DOHH2 (cell line): Measurements from ENCODE around the gene TCIRG1.

ENCODE experiments used
- H3F3A ChIP-seq: fragments of 200-600 bp; sonication (generic), shearing (Covaris generic); 2 replicates; pipeline ENCODE4 v1.6.0; 2016; ENCODE audit warnings: antibody characterized with exemption, mild to moderate bottlenecking; ENCODE audit not compliant: control insufficient read depth, insufficient read depth
- H3K27ac ChIP-seq: fragments of 200-600 bp; sonication (generic); 2 replicates; pipeline ENCODE4 v1.5.1; 2014; ENCODE audit warnings: low read depth, mild to moderate bottlenecking, low read length, moderate library complexity
- H3K27me3 ChIP-seq: fragments of 200-600 bp; sonication (generic); 2 replicates; pipeline ENCODE4 v1.6.1; 2014; ENCODE audit warnings: mild to moderate bottlenecking, low read length, mixed read lengths; ENCODE audit not compliant: control insufficient read depth
- H3K36me3 ChIP-seq: fragments of 200-600 bp; sonication (generic); 2 replicates; pipeline ENCODE4 v1.6.1; 2014; ENCODE audit warnings: mild to moderate bottlenecking, low read length, moderate library complexity, mixed read lengths; ENCODE audit not compliant: control insufficient read depth
- H3K4me1 ChIP-seq: fragments of 200-600 bp; sonication (generic); 2 replicates; pipeline ENCODE4 v1.6.1; 2014; ENCODE audit warnings: mild to moderate bottlenecking, low read length, mixed read lengths; ENCODE audit not compliant: control insufficient read depth
- H3K4me2 ChIP-seq: fragments of 200-600 bp; sonication (generic); 2 replicates; pipeline ENCODE4 v1.6.0; 2014; ENCODE audit warnings: mild to moderate bottlenecking, low read length, moderate library complexity
- H3K4me3 ChIP-seq: fragments of 200-600 bp; sonication (generic); 2 replicates; pipeline ENCODE4 v1.5.1; 2014; ENCODE audit warnings: mild to moderate bottlenecking, low read length, mixed read lengths
- H3K79me2 ChIP-seq: fragments of 200-600 bp; sonication (generic); 2 replicates; pipeline ENCODE4 v1.6.1; 2014; ENCODE audit warnings: mild to moderate bottlenecking, low read length, mixed read lengths; ENCODE audit not compliant: control insufficient read depth
- H3K9me2 ChIP-seq: fragments of 200-600 bp; sonication (generic); replicated peaks from 2 replicates; pipeline ENCODE4 v1.6.1; 2014; ENCODE audit warnings: mild to moderate bottlenecking, low read length, mixed read lengths; ENCODE audit not compliant: control insufficient read depth
- H3K9me3 ChIP-seq: fragments of 200-600 bp; sonication (generic); 2 replicates; pipeline ENCODE4 v1.6.1; 2014; ENCODE audit warnings: antibody characterized with exemption, low read length, mixed read lengths; ENCODE audit not compliant: control insufficient read depth, insufficient read depth
- H4K20me1 ChIP-seq: fragments of 200-600 bp; sonication (generic); 2 replicates; pipeline ENCODE4 v1.6.0; 2014; ENCODE audit warnings: low read depth, mild to moderate bottlenecking, antibody characterized with exemption, low read length, moderate library complexity; ENCODE audit not compliant: control insufficient read depth, insufficient read depth
- EZH2phosphoT487 ChIP-seq: fragments of 200-600 bp; sonication (generic); IDR thresholded peaks from 2 replicates; pipeline ENCODE4 v1.6.1; 2017; ENCODE audit warnings: borderline replicate concordance, mild to moderate bottlenecking, antibody characterized with exemption, low read length, moderate library complexity, mixed read lengths
- TF ChIP-seq, protein P1 (sequence below): fragments of 200-600 bp; sonication (generic); IDR thresholded peaks from one replicate; pipeline ENCODE4 v1.5.1; 2014; ENCODE audit warnings: antibody characterized with exemption, mild to moderate bottlenecking, low read depth, low read length; ENCODE audit not compliant: poor library complexity, severe bottlenecking

TCIRG1 gene

DNA sequence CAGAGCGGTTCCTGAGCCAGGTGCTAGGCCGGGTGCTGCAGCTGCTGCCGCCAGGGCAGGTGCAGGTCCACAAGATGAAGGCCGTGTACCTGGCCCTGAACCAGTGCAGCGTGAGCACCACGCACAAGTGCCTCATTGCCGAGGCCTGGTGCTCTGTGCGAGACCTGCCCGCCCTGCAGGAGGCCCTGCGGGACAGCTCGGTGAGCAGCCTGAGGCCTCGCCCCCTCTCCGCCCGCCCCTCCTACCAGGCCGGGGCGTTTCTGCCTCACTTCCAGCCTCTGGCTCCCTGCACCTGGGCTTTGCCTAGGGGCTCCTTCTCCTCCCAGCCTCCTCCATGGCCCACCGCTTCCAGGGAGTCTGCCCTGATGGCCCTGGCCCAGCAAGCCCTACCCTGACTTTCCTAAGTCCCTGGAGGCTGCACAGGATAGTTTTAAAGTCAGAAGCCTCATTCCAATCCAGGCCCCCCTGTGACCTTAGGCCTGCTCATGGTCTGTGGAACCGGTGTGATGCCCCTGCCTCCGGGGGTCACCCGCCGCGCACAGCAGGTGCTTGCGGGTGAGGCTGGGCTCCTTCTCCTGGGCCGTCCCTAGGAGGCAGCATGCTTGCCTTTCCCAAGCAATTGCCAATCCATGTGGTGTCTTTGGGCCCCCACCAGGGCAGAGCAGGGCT is 5.5 kb downstream of the TCIRG1 start:
- H3K27me3 ChIP-seq, result no peaks in the 10 kb centered on the region
- H3K27ac ChIP-seq, result no peak overlapping the region
- no peaks in the 10 kb centered on the region for H3K9me3 ChIP-seq
- H3K79me2 ChIP-seq, result peaks cover 8% of the 10 kb centered on the region
- no peak overlapping the region for H3K4me2 ChIP-seq
- no peak for TF ChIP-seq EZH2phosphoT487
- TF ChIP-seq, protein P1, sequence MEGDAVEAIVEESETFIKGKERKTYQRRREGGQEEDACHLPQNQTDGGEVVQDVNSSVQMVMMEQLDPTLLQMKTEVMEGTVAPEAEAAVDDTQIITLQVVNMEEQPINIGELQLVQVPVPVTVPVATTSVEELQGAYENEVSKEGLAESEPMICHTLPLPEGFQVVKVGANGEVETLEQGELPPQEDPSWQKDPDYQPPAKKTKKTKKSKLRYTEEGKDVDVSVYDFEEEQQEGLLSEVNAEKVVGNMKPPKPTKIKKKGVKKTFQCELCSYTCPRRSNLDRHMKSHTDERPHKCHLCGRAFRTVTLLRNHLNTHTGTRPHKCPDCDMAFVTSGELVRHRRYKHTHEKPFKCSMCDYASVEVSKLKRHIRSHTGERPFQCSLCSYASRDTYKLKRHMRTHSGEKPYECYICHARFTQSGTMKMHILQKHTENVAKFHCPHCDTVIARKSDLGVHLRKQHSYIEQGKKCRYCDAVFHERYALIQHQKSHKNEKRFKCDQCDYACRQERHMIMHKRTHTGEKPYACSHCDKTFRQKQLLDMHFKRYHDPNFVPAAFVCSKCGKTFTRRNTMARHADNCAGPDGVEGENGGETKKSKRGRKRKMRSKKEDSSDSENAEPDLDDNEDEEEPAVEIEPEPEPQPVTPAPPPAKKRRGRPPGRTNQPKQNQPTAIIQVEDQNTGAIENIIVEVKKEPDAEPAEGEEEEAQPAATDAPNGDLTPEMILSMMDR, result no peak
- peaks cover 5% of the 10 kb centered on the region for H3F3A ChIP-seq
- no peaks in the 10 kb centered on the region for H4K20me1 ChIP-seq
- H3K4me1 ChIP-seq, result peaks cover 19% of the 10 kb centered on the region
- H3K4me3 ChIP-seq, result no peak overlapping the region
- no peaks in the 10 kb centered on the region for H3K9me2 ChIP-seq
- peaks cover 17% of the 10 kb centered on the region for H3K36me3 ChIP-seq

DNA sequence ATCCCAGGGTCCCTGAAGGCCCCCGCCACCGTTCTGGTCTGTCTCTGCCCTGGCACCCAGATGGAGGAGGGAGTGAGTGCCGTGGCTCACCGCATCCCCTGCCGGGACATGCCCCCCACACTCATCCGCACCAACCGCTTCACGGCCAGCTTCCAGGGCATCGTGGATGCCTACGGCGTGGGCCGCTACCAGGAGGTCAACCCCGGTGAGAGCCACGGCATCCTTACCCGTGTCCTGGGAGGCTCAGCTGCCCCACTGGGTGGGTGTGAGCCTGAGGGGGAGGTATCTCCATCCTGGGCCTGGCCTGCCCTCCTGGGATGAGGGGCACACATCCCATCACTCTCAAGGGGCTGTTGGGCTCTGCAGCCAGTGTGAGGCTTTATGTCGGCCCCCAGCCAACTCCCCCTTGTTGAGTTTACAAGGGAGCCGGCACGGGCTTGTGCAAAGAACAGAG is 6.1 kb downstream of the TCIRG1 start:
- Histone ChIP-seq H3K4me3 (no peak overlapping the region), H3K36me3 (peaks cover 20% of the 10 kb centered on the region), H3F3A (peaks cover 5% of the 10 kb centered on the region), H3K9me2 (no peaks in the 10 kb centered on the region), H3K9me3 (no peaks in the 10 kb centered on the region), H3K4me1 (peaks cover 13% of the 10 kb centered on the region), H3K27me3 (no peaks in the 10 kb centered on the region), H3K79me2 (peaks cover 2% of the 10 kb centered on the region), H3K27ac (no peak overlapping the region), H4K20me1 (no peaks in the 10 kb centered on the region), H3K4me2 (no peak overlapping the region)
- no peak for TF ChIP-seq EZH2phosphoT487
- TF ChIP-seq, protein P1, result no peak

DNA sequence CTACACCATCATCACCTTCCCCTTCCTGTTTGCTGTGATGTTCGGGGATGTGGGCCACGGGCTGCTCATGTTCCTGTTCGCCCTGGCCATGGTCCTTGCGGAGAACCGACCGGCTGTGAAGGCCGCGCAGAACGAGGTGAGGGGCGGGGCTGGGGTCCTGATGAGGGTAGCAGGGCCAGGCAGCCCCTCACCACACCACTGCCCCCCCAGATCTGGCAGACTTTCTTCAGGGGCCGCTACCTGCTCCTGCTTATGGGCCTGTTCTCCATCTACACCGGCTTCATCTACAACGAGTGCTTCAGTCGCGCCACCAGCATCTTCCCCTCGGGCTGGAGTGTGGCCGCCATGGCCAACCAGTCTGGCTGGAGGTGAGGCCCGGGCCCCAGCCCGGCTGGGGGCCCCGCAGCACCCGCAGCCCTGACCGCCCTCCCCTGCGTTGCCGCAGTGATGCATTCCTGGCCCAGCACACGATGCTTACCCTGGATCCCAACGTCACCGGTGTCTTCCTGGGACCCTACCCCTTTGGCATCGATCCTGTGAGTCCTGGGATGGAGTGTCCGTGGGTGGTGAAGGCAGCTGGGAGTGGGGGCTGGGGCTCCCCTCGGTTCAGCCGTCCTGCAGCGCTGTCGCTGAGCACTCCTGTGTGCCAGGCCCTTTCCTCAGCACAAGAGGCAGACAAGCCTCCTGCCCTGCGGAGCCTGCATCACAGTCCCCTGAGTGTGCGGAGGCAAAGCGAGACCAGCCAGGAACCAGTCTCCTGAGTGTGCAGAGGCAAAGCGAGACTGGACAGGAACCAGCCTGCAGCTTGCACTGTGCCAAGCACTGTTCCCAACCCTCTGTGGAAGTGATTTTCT is 8.8 kb downstream of the TCIRG1 start:
- Histone ChIP-seq H3K79me2 (no peaks in the 10 kb centered on the region), H4K20me1 (no peaks in the 10 kb centered on the region), H3K4me3 (no peak overlapping the region), H3K27me3 (no peaks in the 10 kb centered on the region), H3K9me2 (no peaks in the 10 kb centered on the region), H3K36me3 (peaks cover 19% of the 10 kb centered on the region; the same call in 1 of the 2 replicates), H3F3A (no peaks in the 10 kb centered on the region), H3K27ac (no peak overlapping the region), H3K9me3 (no peaks in the 10 kb centered on the region), H3K4me2 (no peak overlapping the region), H3K4me1 (no peaks in the 10 kb centered on the region)
- no peak for TF ChIP-seq EZH2phosphoT487
- TF ChIP-seq, protein P1, result no peak
